Natural killer cell (primary cell): ENCODE measurements around the gene BACE1. TPM values are rescaled to one million over a fixed set of nuclear protein-coding genes. Genes with fewer than 3 reads are reported as not detected.

ENCODE experiments used
- ATAC-seq, 3 donors: fragments of 150-1000 bp in 2 of 3; fragments of 200-7000 bp in 1 of 3; cut with Tn5 transposase; 1 replicate in 1 of 3; 2 replicates in 2 of 3; pipeline ENCODE4 v1.10.0; 2021; ENCODE audit warnings: mild to moderate bottlenecking in 2 of 3, moderate library complexity in 2 of 3
- DNase-seq, 2 donors: peaks; one replicate each; pipeline versions ENCODE4 v3.0.0 to v3.0.0-alpha.2; 2013 to 2021; ENCODE audit warnings: mixed read lengths in 1 of 2
- H3K27ac ChIP-seq: one replicate; pipeline ENCODE4 v1.5.1; 2013; ENCODE audit warnings: mild to moderate bottlenecking, low read length
- H3K27me3 ChIP-seq: one replicate; pipeline ENCODE4 v1.6.1; 2013; ENCODE audit warnings: low read length; ENCODE audit not compliant: control insufficient read depth, insufficient read depth
- H3K36me3 ChIP-seq: one replicate; pipeline ENCODE4 v1.6.1; 2013; ENCODE audit warnings: low read length; ENCODE audit not compliant: control insufficient read depth, insufficient read depth
- H3K4me1 ChIP-seq: one replicate; pipeline ENCODE4 v1.6.1; 2013; ENCODE audit warnings: low read length; ENCODE audit not compliant: control insufficient read depth, insufficient read depth
- H3K4me3 ChIP-seq: one replicate; pipeline ENCODE4 v1.5.1; 2013; ENCODE audit warnings: low read length
- H3K9me3 ChIP-seq: one replicate; pipeline ENCODE4 v1.6.1; 2013; ENCODE audit warnings: low read length; ENCODE audit not compliant: control insufficient read depth, insufficient read depth
- H3K27ac Mint-ChIP-seq, 2 donors: one replicate each; pipeline ENCODE4 v1.8.0; 2022; ENCODE audit warnings: mild to moderate bottlenecking in 2 of 2, mixed read lengths in 2 of 2, moderate library complexity in 1 of 2
- H3K27me3 Mint-ChIP-seq, 2 donors: one replicate each; pipeline ENCODE4 v1.8.0; 2022; ENCODE audit warnings: low read depth in 2 of 2, mixed read lengths in 2 of 2
- H3K36me3 Mint-ChIP-seq: one replicate; pipeline ENCODE4 v1.8.0; 2022; ENCODE audit warnings: mixed read lengths
- H3K4me1 Mint-ChIP-seq, 2 donors: one replicate each; pipeline ENCODE4 v1.8.0; 2022; ENCODE audit warnings: mixed read lengths in 2 of 2
- H3K4me3 Mint-ChIP-seq: one replicate; pipeline ENCODE4 v1.8.0; 2022; ENCODE audit warnings: mild to moderate bottlenecking, moderate library complexity, mixed read lengths
- H3K9me3 Mint-ChIP-seq, 2 donors: one replicate each; pipeline ENCODE4 v1.8.0; 2022; ENCODE audit warnings: mixed read lengths in 2 of 2
- CTCF ChIP-seq: fragments of 200-600 bp; IDR thresholded peaks from one replicate; pipeline ENCODE4 v1.8.0; 2022; ENCODE audit warnings: antibody characterized with exemption
- WGBS: methylation state at CpG from one replicate; pipeline ENCODE4 v1.1.7; 2013; ENCODE audit warnings: missing lambda C conversion rate; ENCODE audit not compliant: insufficient coverage; 5-methylcytosine and 5-hydroxymethylcytosine counted together
- intact Hi-C: fragments of 100-400 bp; cut with micrococcal nuclease; formaldehyde crosslinking; loops from one replicate; pipeline ENCODE4 v1.14.2; 2022
- total RNA-seq, 4 donors: library from RNA; stranded (reverse); fragments of 120-200 nt in 1 of 4; gene quantifications; one replicate each; pipeline versions ENCODE4 v1.2.3 to v1.2.4, GENCODE V29; 2013 to 2022

The BACE1 gene
- total RNA-seq, 3 donors from 2014 or later (not counting 1 experiment from before 2014, with no cell fraction given) = 0.21 to 1.1 (median 0.79) TPM

GRCh38 chr11:117249571-117249970 lies 66.5 kb downstream of the BACE1 start:
- no peak for ATAC-seq
- peaks cover 8% of the 10 kb centered on the region for H3K36me3 Mint-ChIP-seq
- no peak overlapping the region for H3K4me3 ChIP-seq
- no peak overlapping the region for H3K27ac Mint-ChIP-seq
- no peaks in the 10 kb centered on the region for H3K4me1 ChIP-seq
- H3K27ac ChIP-seq = no peak overlapping the region
- no peaks in the 10 kb centered on the region for H3K27me3 Mint-ChIP-seq
- no peaks in the 10 kb centered on the region for H3K9me3 ChIP-seq
- H3K36me3 ChIP-seq = peaks cover 29% of the 10 kb centered on the region
- intact Hi-C loops = no loop called here
- H3K27me3 ChIP-seq = no peaks in the 10 kb centered on the region
- H3K4me1 Mint-ChIP-seq = no peaks in the 10 kb centered on the region
- WGBS = 96% methylated on average over 4 of the region's 4 CpGs
- no peak for TF ChIP-seq CTCF
- no peak for DNase-seq
- H3K4me3 Mint-ChIP-seq = no peak overlapping the region
- H3K9me3 Mint-ChIP-seq = no peaks in the 10 kb centered on the region

- H3K27me3 ChIP-seq = no peaks in the 10 kb centered on the region
- H3K9me3 ChIP-seq = no peaks in the 10 kb centered on the region
- intact Hi-C loops = no loop called here
- Mint-ChIP-seq H3K4me3 (no peak overlapping the region), H3K4me1 (no peaks in the 10 kb centered on the region), H3K27me3 (no peaks in the 10 kb centered on the region), H3K36me3 (peaks cover 8% of the 10 kb centered on the region), H3K9me3 (no peaks in the 10 kb centered on the region), H3K27ac (no peak overlapping the region)
- H3K27ac ChIP-seq = no peak overlapping the region
- no peak for TF ChIP-seq CTCF
- H3K4me1 ChIP-seq = no peaks in the 10 kb centered on the region
- 99% methylated on average over 4 of the region's 4 CpGs for WGBS
- no peak for ATAC-seq
- no peak overlapping the region for H3K4me3 ChIP-seq
- DNase-seq = no peak
- H3K36me3 ChIP-seq = peaks cover 28% of the 10 kb centered on the region
Measured at GRCh38 chr11:117248341-117248740, 67.7 kb downstream of the BACE1 start.

DNA sequence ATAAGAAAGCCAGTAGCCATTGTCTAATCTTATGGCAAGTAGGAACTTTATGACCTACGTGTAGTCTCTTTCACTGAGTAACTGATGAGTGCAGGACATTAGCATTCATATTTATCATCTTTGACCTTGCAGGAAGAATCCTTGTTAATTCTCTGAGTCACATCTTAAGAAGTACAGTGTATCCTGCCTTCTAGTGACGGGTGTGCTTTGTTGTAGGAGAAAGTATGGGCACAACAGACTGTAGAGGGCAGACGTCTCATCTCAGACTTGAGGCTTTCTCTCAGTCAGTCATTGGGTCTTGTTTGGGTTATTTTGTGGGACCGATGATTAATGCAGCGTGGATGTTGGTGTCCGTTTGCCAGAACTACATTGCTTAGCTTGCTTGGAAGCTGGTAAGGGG lies 76.8 kb downstream of the BACE1 start:
- Histone ChIP-seq H3K4me3 (no peak overlapping the region), H3K4me1 (no peaks in the 10 kb centered on the region), H3K36me3 (peaks cover 17% of the 10 kb centered on the region), H3K27me3 (no peaks in the 10 kb centered on the region), H3K9me3 (no peaks in the 10 kb centered on the region), H3K27ac (no peak overlapping the region)
- no peak for DNase-seq
- Mint-ChIP-seq H3K36me3 (no peaks in the 10 kb centered on the region), H3K9me3 (no peaks in the 10 kb centered on the region), H3K4me3 (no peak overlapping the region), H3K4me1 (peaks cover 0 to 1% of the 10 kb centered on the region in 2 donors), H3K27ac (no peak overlapping the region), H3K27me3 (no peaks in the 10 kb centered on the region)
- TF ChIP-seq CTCF = no peak
- ATAC-seq = no peak
- intact Hi-C loops = no loop called here
- 96% methylated on average over 6 of the region's 6 CpGs for WGBS

- Histone ChIP-seq H3K9me3 (no peaks in the 10 kb centered on the region), H3K36me3 (peaks cover 14% of the 10 kb centered on the region), H3K4me3 (no peak overlapping the region), H3K4me1 (peaks cover 2% of the 10 kb centered on the region), H3K27ac (no peak overlapping the region), H3K27me3 (no peaks in the 10 kb centered on the region)
- peaks cover 4 to 9% of the 10 kb centered on the region in 2 donors for H3K4me1 Mint-ChIP-seq
- intact Hi-C loops = no loop called here
- no peak for ATAC-seq
- no peak for TF ChIP-seq CTCF
- H3K27ac Mint-ChIP-seq = no peak overlapping the region
- no peaks in the 10 kb centered on the region for H3K36me3 Mint-ChIP-seq
- WGBS = 97% methylated on average over 3 of the region's 5 CpGs
- no peaks in the 10 kb centered on the region for H3K9me3 Mint-ChIP-seq
- no peak overlapping the region for H3K4me3 Mint-ChIP-seq
- no peaks in the 10 kb centered on the region for H3K27me3 Mint-ChIP-seq
- no peak for DNase-seq
Measured at GRCh38 chr11:117238221-117238620, 77.8 kb downstream of the BACE1 start.
